H1 (cell line): ENCODE results near the gene CLINT1. TPM values are rescaled to one million over a fixed set of nuclear protein-coding genes. Genes with fewer than 3 reads are reported as not detected.

ENCODE experiments used
- CTCF ChIA-PET: fragments of 300-600 bp; sonication (Branson Sonifier 250); formaldehyde crosslinking; loops from one replicate; lab custom pipeline; 2021; ENCODE audit not compliant: partially characterized antibody; lab: Charles Lee
- POLR2A ChIA-PET: fragments of 300-600 bp; sonication (Branson Sonifier 250); formaldehyde crosslinking; loops from one replicate; lab custom pipeline; 2021; ENCODE audit warnings: inconsistent platforms; ENCODE audit not compliant: partially characterized antibody; lab: Charles Lee
- DNase-seq, 2 experiments: peaks; one replicate each; pipeline versions ENCODE4 v3.0.0 to v3.0.0-alpha.2; 2010 to 2022; ENCODE audit warnings: low spot score in 2 of 2, low read depth in 1 of 2, mixed read lengths in 1 of 2
- FAIRE-seq: peaks from 2 replicates; lab custom pipeline; 2011; peaks lifted over from hg19 to GRCh38; lab: Jason Lieb, UNC
- H2AFZ ChIP-seq: 2 replicates; pipeline ENCODE4 v1.8.1; 2012; ENCODE audit warnings: low read length, inconsistent platforms
- H2AK5ac ChIP-seq: 2 replicates; pipeline ENCODE4 v1.6.1; 2013; ENCODE audit warnings: low read depth, low read length
- H2BK120ac ChIP-seq: replicated peaks from 2 replicates; pipeline ENCODE3; 2013; ENCODE audit warnings: low read depth, low read length, inconsistent platforms
- H2BK12ac ChIP-seq: 2 replicates; pipeline ENCODE4 v1.6.1; 2013; ENCODE audit warnings: low read depth, low read length
- H2BK15ac ChIP-seq: 2 replicates; pipeline ENCODE4 v1.6.1; 2013; ENCODE audit warnings: low read length
- H2BK20ac ChIP-seq: 2 replicates; pipeline ENCODE4 v1.6.1; 2013; ENCODE audit warnings: low read length
- H2BK5ac ChIP-seq: 2 replicates; pipeline ENCODE4 v1.6.1; 2013; ENCODE audit warnings: low read depth, low read length
- H3K14ac ChIP-seq: 2 replicates; pipeline ENCODE4 v1.6.1; 2013; ENCODE audit warnings: inconsistent platforms; ENCODE audit not compliant: insufficient read length
- H3K18ac ChIP-seq: 2 replicates; pipeline ENCODE4 v1.6.1; 2013; ENCODE audit warnings: low read length; ENCODE audit errors: extremely low read depth
- H3K23ac ChIP-seq: 2 replicates; pipeline ENCODE4 v1.6.1; 2013; ENCODE audit warnings: inconsistent platforms; ENCODE audit not compliant: insufficient read length
- H3K23me2 ChIP-seq: 2 replicates; pipeline ENCODE4 v1.6.1; 2013; ENCODE audit warnings: low read depth, low read length
- H3K27ac ChIP-seq: 2 replicates; pipeline ENCODE4 v1.6.1; 2011; ENCODE audit warnings: low read depth, low read length, inconsistent platforms
- H3K27me3 ChIP-seq, 4 experiments: replicated peaks in 1 of 4; 1 replicate in 1 of 4; 2 replicates in 3 of 4; pipeline versions ENCODE4 v1.6.1 to v1.8.1; 2011 to 2013; ENCODE audit warnings: low read length in 3 of 4, mild to moderate bottlenecking in 3 of 4, inconsistent platforms in 2 of 4, mixed read lengths in 2 of 4, moderate library complexity in 1 of 4; ENCODE audit not compliant: control insufficient read depth in 3 of 4, insufficient read depth in 3 of 4; ENCODE audit errors: extremely low read depth in 1 of 4
- H3K36me3 ChIP-seq, 4 experiments: 2 replicates each; pipeline versions ENCODE4 v1.6.1 to v1.8.1; 2011 to 2013; ENCODE audit warnings: mild to moderate bottlenecking in 4 of 4, low read length in 3 of 4, moderate library complexity in 2 of 4, control low read depth in 1 of 4, inconsistent platforms in 1 of 4; ENCODE audit not compliant: insufficient read depth in 4 of 4, control insufficient read depth in 2 of 4
- H3K4ac ChIP-seq: replicated peaks from 2 replicates; pipeline ENCODE3; 2013; ENCODE audit warnings: low read length, low read depth, mixed read lengths, inconsistent platforms; ENCODE audit not compliant: insufficient read length
- H3K4me1 ChIP-seq, 4 experiments: replicated peaks in 1 of 4; 1 replicate in 1 of 4; 2 replicates in 3 of 4; pipeline versions ENCODE4 v1.6.1 to v1.8.1; 2011 to 2013; ENCODE audit warnings: low read length in 3 of 4, inconsistent platforms in 2 of 4, mixed read lengths in 1 of 4; ENCODE audit not compliant: insufficient read depth in 4 of 4, control insufficient read depth in 3 of 4
- H3K4me2 ChIP-seq, 2 experiments: 2 replicates each; pipeline versions ENCODE4 v1.6.1 to v1.8.1; 2011 to 2013; ENCODE audit warnings: low read depth in 2 of 2, low read length in 2 of 2, control low read depth in 1 of 2, inconsistent platforms in 1 of 2, mild to moderate bottlenecking in 1 of 2; ENCODE audit not compliant: insufficient read depth in 1 of 2
- H3K4me3 ChIP-seq, 4 experiments: fragments of 200-600, 300-600 bp in 1 of 4; sonication (generic), shearing (Covaris generic), sonication (Bioruptor Twin) in 1 of 4; 2 replicates each; pipeline versions ENCODE4 v1.5.1 to v1.8.1; 2011 to 2016; ENCODE audit warnings: low read length in 4 of 4, low read depth in 3 of 4, control low read depth in 2 of 4, inconsistent platforms in 2 of 4, mild to moderate bottlenecking in 2 of 4, mixed read lengths in 1 of 4, moderate library complexity in 1 of 4; ENCODE audit not compliant: insufficient read depth in 2 of 4; ENCODE audit errors: extremely low read depth in 1 of 4
- H3K56ac ChIP-seq: replicated peaks from 2 replicates; pipeline ENCODE3; 2013; ENCODE audit warnings: low read depth, mild to moderate bottlenecking, mixed read lengths, low read length, inconsistent platforms; ENCODE audit not compliant: insufficient read length
- H3K79me1 ChIP-seq: 2 replicates; pipeline ENCODE4 v1.6.1; 2013; ENCODE audit warnings: low read depth, low read length, control low read depth
- H3K79me2 ChIP-seq, 2 experiments: 2 replicates each; pipeline versions ENCODE4 v1.6.1 to v1.8.1; 2012 to 2013; ENCODE audit warnings: low read length in 2 of 2, mild to moderate bottlenecking in 2 of 2, inconsistent platforms in 1 of 2; ENCODE audit not compliant: insufficient read depth in 2 of 2, control insufficient read depth in 1 of 2
- H3K9ac ChIP-seq, 4 experiments: replicated peaks in 1 of 4; 1 replicate in 1 of 4; 2 replicates in 3 of 4; pipeline versions ENCODE4 v1.6.1 to v1.8.1; 2011 to 2013; ENCODE audit warnings: low read depth in 3 of 4, low read length in 3 of 4, control low read depth in 2 of 4, mild to moderate bottlenecking in 2 of 4, moderate library complexity in 2 of 4, inconsistent platforms in 1 of 4; ENCODE audit errors: extremely low read depth in 1 of 4
- H3K9me3 ChIP-seq, 2 experiments: 2 replicates each; pipeline versions ENCODE4 v1.6.1 to v1.8.1; 2012 to 2013; ENCODE audit warnings: mild to moderate bottlenecking in 2 of 2, moderate library complexity in 2 of 2, control low read depth in 1 of 2, inconsistent platforms in 1 of 2, low read depth in 1 of 2, low read length in 1 of 2, mixed read lengths in 1 of 2; ENCODE audit not compliant: insufficient read depth in 2 of 2
- H4K20me1 ChIP-seq, 2 experiments: replicated peaks in 1 of 2; 2 replicates each; pipeline versions ENCODE3 to v1.8.1; 2011 to 2013; ENCODE audit warnings: inconsistent platforms in 2 of 2, low read length in 2 of 2, mild to moderate bottlenecking in 1 of 2; ENCODE audit not compliant: insufficient read depth in 2 of 2, control insufficient read depth in 1 of 2
- H4K5ac ChIP-seq: 2 replicates; pipeline ENCODE4 v1.6.1; 2013; ENCODE audit warnings: low read length, low read depth, mixed read lengths, inconsistent platforms; ENCODE audit not compliant: insufficient read length
- H4K8ac ChIP-seq: 2 replicates; pipeline ENCODE4 v1.8.0; 2013; ENCODE audit warnings: mild to moderate bottlenecking, moderate library complexity, low read length, inconsistent platforms; ENCODE audit not compliant: insufficient read depth; ENCODE audit errors: extremely low read depth
- H4K91ac ChIP-seq: replicated peaks from 2 replicates; pipeline ENCODE3; 2013; ENCODE audit warnings: low read length, mixed read lengths, inconsistent platforms; ENCODE audit not compliant: insufficient read length
- BACH1 ChIP-seq: IDR thresholded peaks from 2 replicates; pipeline ENCODE4 v1.6.1; 2012; ENCODE audit warnings: low read length, improper control_type of control experiment
- CHD2 ChIP-seq: IDR thresholded peaks from 2 replicates; pipeline ENCODE4 v1.6.1; 2012; ENCODE audit warnings: low read length, improper control_type of control experiment
- E2F6 ChIP-seq: IDR thresholded peaks from 2 replicates; pipeline ENCODE4 v1.6.1; 2012; ENCODE audit warnings: inconsistent platforms
- HDAC2 ChIP-seq, 2 experiments: fragments of 300-600 bp in 1 of 2; sonication (generic) in 1 of 2; IDR thresholded peaks; 2 replicates each; pipeline ENCODE4 v1.6.1; 2011 to 2012; ENCODE audit warnings: low read depth in 2 of 2, low read length in 2 of 2, mild to moderate bottlenecking in 2 of 2, moderate library complexity in 2 of 2, borderline replicate concordance in 1 of 2, inconsistent platforms in 1 of 2
- JUN ChIP-seq: IDR thresholded peaks from 2 replicates; pipeline ENCODE4 v1.6.1; 2011; ENCODE audit warnings: low read depth, mild to moderate bottlenecking, improper control_type of control experiment, low read length
- KDM5A ChIP-seq: fragments of 200-600 bp; IDR thresholded peaks from 2 replicates; pipeline ENCODE4 v1.7.1; 2012; ENCODE audit warnings: mild to moderate bottlenecking, low read length, inconsistent platforms, mixed read lengths
- MAX ChIP-seq: IDR thresholded peaks from 2 replicates; pipeline ENCODE4 v1.6.1; 2012; ENCODE audit warnings: inconsistent platforms
- SIRT6 ChIP-seq: IDR thresholded peaks from one replicate; pipeline ENCODE4 v1.7.1; 2012; ENCODE audit warnings: low read length, inconsistent platforms
- TEAD4 ChIP-seq: IDR thresholded peaks from 2 replicates; pipeline ENCODE4 v1.6.1; 2012; ENCODE audit warnings: low read depth, low read length, inconsistent platforms, mixed read lengths
- WGBS, 2 experiments: shearing (Covaris generic) in 1 of 2; methylation state at CpG; one replicate each; pipeline versions ENCODE4 v1.1.6 to v1.1.7; 2013 to 2015; ENCODE audit warnings: low lambda C conversion rate in 2 of 2, mixed read lengths in 2 of 2, inconsistent platforms in 1 of 2, low coverage in 1 of 2, missing lambda C conversion rate in 1 of 2; ENCODE audit not compliant: insufficient replicate concordance in 2 of 2, insufficient coverage in 1 of 2, insufficient read length in 1 of 2; ENCODE audit errors: extremely low coverage in 1 of 2, missing lambda C conversion rate in 1 of 2; 5-methylcytosine and 5-hydroxymethylcytosine counted together
- polyA plus RNA-seq, 7 experiments: library from polyadenylated mRNA; depleted of rRNA in 3 of 7; stranded (reverse) in 5 of 7; unstranded in 2 of 7; fragments of >200 nt in 5 of 7; fragments of 200-250 nt in 2 of 7; gene quantifications; 1 replicate in 5 of 7; 2 replicates in 1 of 7; 4 replicates in 1 of 7; pipeline versions ENCODE4 v1.2.1 to v1.2.3, GENCODE V29; 2011 to 2013; ENCODE audit warnings: missing spikeins in 2 of 7, mixed read lengths in 2 of 7
- total RNA-seq: library from RNA; stranded (reverse); fragmentation: NEBNext Ultra II Directional; extraction: Animal tissue kit (Norgen Biotek cat#: 25700); gene quantifications from 2 replicates; pipeline ENCODE4 v1.2.1, GENCODE V29; 2021

The CLINT1 gene
- total and polyA plus RNA-seq, 2 of the 8 experiments (the other 6 are each of a cell fraction or from before 2014, with no cell fraction given), result 85.9 to 140 TPM

- H3K4me2 ChIP-seq, result no peak overlapping the region
- no peaks in the 10 kb centered on the region for H3K23me2 ChIP-seq
- no peaks in the 10 kb centered on the region for H3K9me3 ChIP-seq
- H3K4ac ChIP-seq, result no peak overlapping the region
- FAIRE-seq (no peak), DNase-seq (no peak)
- no peak overlapping the region for H2AK5ac ChIP-seq
- no peak overlapping the region for H3K56ac ChIP-seq
- TF ChIP-seq TEAD4, result no peak
- TF ChIP-seq CHD2, result no peak
- no peak for TF ChIP-seq E2F6
- no peak for TF ChIP-seq HDAC2 (IDR thresholded peaks at IDR 0.05; ENCODE audit: borderline replicate concordance in 1 of 2, low read depth in 2 of 2, low read length in 2 of 2)
- TF ChIP-seq MAX, result no peak
- TF ChIP-seq JUN, result no peak
- TF ChIP-seq KDM5A, result no peak
- no peak for TF ChIP-seq SIRT6
- TF ChIP-seq BACH1, result no peak
- no peaks in the 10 kb centered on the region for H3K27me3 ChIP-seq
- H3K18ac ChIP-seq, result no peak overlapping the region
- H3K4me1 ChIP-seq, result no peaks in the 10 kb centered on the region
- H2BK15ac ChIP-seq, result no peak overlapping the region
- no peaks in the 10 kb centered on the region for H3K79me2 ChIP-seq
- WGBS, 2 experiments, result 87% methylated on average over 3 of the region's 3 CpGs; no CpG with 5 or more reads in 1 of the 2 experiments
- H3K79me1 ChIP-seq, result no peaks in the 10 kb centered on the region
- H4K91ac ChIP-seq, result no peak overlapping the region
- H4K5ac ChIP-seq, result no peak overlapping the region
- no peak overlapping the region for H4K8ac ChIP-seq
- no peak overlapping the region for H3K23ac ChIP-seq
- POLR2A ChIA-PET, result interaction anchor here (0.6 kb wide), 2 partner anchors 10 to 62 kb away, joined by 3 to 4 read pairs; no protein-coding TSS in a partner anchor
- no peak overlapping the region for H2BK20ac ChIP-seq
- CTCF ChIA-PET, result interaction anchor here (0.7 kb wide), 1 partner anchor 24 kb away, joined by 4 read pairs; no protein-coding TSS in a partner anchor
- H3K27ac ChIP-seq, result no peak overlapping the region
- H3K9ac ChIP-seq, result no peak overlapping the region
- H2BK120ac ChIP-seq, result no peak overlapping the region
- H3K4me3 ChIP-seq, result no peak overlapping the region
- H3K36me3 ChIP-seq, result peaks cover 3 to 28% (median 13%) of the 10 kb centered on the region in 4 experiments; a peak in 7 of 8 replicates
- peaks cover 0 to 1% of the 10 kb centered on the region in 2 experiments for H4K20me1 ChIP-seq
- no peak overlapping the region for H2BK5ac ChIP-seq
- no peak overlapping the region for H3K14ac ChIP-seq
- no peak overlapping the region for H2AFZ ChIP-seq
- no peak overlapping the region for H2BK12ac ChIP-seq
Observed at GRCh38 chr5:157785801-157786200, 73.1 kb downstream of the CLINT1 start.
